Glutamatergic neuron (in vitro differentiated cells): ENCODE results near the gene TAPBP. TPM values are rescaled to one million over a fixed set of nuclear protein-coding genes. Genes with fewer than 3 reads are reported as not detected.
A peak's percentile ranks its signal among the peaks of the same experiment; 100 is the strongest.

Experiments used
- DNase-seq: peaks from one replicate; pipeline ENCODE4 v3.0.0; 2022
- H3K27ac Mint-ChIP-seq: one replicate; pipeline ENCODE4 v1.8.0; 2020; ENCODE audit warnings: mild to moderate bottlenecking, mixed read lengths, inconsistent platforms; ENCODE audit not compliant: unreplicated experiment
- H3K27me3 Mint-ChIP-seq: one replicate; pipeline ENCODE4 v1.8.0; 2020; ENCODE audit warnings: mild to moderate bottlenecking, moderate library complexity, mixed read lengths, inconsistent platforms; ENCODE audit not compliant: unreplicated experiment
- H3K36me3 Mint-ChIP-seq: one replicate; pipeline ENCODE4 v1.8.0; 2020; ENCODE audit warnings: mild to moderate bottlenecking, mixed read lengths, inconsistent platforms; ENCODE audit not compliant: unreplicated experiment
- H3K4me1 Mint-ChIP-seq: one replicate; pipeline ENCODE4 v1.8.0; 2020; ENCODE audit warnings: mild to moderate bottlenecking, low read depth, mixed read lengths, inconsistent platforms; ENCODE audit not compliant: unreplicated experiment
- H3K4me3 Mint-ChIP-seq: one replicate; pipeline ENCODE4 v1.8.0; 2020; ENCODE audit warnings: mild to moderate bottlenecking, mixed read lengths, inconsistent platforms; ENCODE audit not compliant: unreplicated experiment
- H3K9me3 Mint-ChIP-seq: one replicate; pipeline ENCODE4 v1.8.0; 2020; ENCODE audit warnings: mild to moderate bottlenecking, moderate library complexity, mixed read lengths, inconsistent platforms; ENCODE audit not compliant: unreplicated experiment
- total RNA-seq: library from RNA; stranded (reverse); fragmentation: NEBNext Ultra II Directional; extraction: Animal tissue kit (Norgen Biotek cat#: 25700); gene quantifications from one replicate; pipeline ENCODE4 v1.2.1, GENCODE V29; 2021; ENCODE audit not compliant: unreplicated experiment
- TF ChIP-seq, protein P1 (sequence below): fragments of 200-600 bp; sonication (generic); IDR thresholded peaks from one replicate; pipeline ENCODE4 v1.5.0; 2021; ENCODE audit not compliant: partially characterized antibody, unreplicated experiment

The TAPBP gene
- total RNA-seq, 1 donor from 2014 or later, result 4.7 TPM

DNA sequence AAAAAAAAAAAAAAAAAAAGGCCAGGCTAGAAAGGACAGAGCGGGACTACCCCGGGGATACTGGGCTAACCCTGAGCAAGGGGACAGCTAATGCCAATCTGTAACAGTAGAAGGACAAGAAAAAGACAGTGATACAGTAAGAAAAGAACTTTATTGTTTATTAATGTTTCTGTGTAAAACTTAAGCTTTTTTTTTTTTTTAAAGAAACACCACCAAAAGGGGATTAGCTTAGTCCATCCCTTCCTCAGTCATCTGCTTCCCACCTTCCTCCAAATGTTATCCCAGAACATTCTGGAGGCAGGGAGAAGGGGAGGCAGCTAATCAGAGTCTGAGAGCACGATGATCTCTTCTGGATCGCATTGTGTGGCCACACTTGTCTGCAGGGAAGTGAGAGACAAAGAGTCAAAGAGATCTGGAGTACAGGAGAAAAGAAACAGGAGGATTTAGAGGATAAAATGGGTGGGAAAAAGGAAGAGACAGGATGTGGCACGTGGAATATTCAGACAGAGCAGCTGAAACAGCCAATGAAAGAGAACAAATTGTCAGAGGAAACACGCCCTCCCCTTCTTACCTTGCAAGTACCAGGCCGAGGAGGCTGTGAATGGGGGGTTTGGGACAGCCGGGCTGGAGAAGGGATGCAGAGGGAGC, 4.7 kb upstream of the TAPBP start:
- TF ChIP-seq, protein P1, sequence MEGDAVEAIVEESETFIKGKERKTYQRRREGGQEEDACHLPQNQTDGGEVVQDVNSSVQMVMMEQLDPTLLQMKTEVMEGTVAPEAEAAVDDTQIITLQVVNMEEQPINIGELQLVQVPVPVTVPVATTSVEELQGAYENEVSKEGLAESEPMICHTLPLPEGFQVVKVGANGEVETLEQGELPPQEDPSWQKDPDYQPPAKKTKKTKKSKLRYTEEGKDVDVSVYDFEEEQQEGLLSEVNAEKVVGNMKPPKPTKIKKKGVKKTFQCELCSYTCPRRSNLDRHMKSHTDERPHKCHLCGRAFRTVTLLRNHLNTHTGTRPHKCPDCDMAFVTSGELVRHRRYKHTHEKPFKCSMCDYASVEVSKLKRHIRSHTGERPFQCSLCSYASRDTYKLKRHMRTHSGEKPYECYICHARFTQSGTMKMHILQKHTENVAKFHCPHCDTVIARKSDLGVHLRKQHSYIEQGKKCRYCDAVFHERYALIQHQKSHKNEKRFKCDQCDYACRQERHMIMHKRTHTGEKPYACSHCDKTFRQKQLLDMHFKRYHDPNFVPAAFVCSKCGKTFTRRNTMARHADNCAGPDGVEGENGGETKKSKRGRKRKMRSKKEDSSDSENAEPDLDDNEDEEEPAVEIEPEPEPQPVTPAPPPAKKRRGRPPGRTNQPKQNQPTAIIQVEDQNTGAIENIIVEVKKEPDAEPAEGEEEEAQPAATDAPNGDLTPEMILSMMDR, result no peak
- Mint-ChIP-seq H3K27me3 (peaks cover 21% of the 10 kb centered on the region), H3K9me3 (peaks cover 17% of the 10 kb centered on the region), H3K27ac (peak overlapping the region; percentile 87), H3K4me1 (peaks cover 23% of the 10 kb centered on the region), H3K36me3 (no peaks in the 10 kb centered on the region), H3K4me3 (peak overlapping the region; percentile 92)
- DNase-seq, result no peak

DNA sequence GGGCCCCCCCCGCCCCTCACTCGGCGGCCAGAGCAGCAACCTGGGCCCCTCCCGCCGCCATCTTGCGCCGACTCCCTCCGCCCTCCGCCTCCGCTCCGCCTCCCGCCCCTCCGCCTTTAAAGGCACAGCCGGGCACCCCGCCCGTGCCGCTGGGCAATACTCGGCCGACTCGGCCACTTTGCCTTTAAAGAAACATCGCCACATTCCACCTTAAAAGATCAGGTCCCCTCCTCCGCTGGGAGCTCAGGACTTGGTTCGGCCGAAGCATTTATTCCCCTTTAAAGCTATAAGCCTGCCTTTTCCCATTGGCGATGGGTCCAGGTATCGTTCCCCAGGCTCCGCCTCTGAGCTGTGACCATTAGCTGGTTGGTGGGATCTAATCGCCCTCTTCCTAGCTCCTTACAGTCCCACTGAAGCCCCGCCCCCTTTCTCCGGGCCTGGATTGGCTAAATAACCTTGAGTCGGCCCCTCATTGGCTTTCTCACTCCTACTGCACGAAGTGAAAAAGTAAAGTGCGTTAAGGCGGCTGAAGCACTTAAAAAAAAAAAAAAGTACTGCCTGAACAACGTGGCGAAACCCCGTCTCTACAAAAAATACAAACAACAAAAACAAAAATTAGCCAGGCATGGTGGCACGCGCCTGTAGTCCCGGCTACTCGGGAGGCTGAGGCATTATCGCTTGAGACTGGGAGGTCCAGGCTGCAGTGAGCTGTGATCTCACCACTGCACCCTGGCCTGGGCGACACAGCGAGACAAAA, 4.0 kb upstream of the TAPBP start, which contains the start of gene ZBTB22:
ZBTB22 (minus strand) TSS at position 76 of the 757 bp plus-strand sequence. CDS start 828 bp downstream, outside the sequence.
- Mint-ChIP-seq H3K36me3 (no peaks in the 10 kb centered on the region), H3K27ac (peak within 1 kb of the TSS; percentile 87), H3K4me1 (peaks cover 24% of the 10 kb centered on the region), H3K27me3 (peaks cover 14% of the 10 kb centered on the region), H3K4me3 (peak within 1 kb of the TSS; percentile 92), H3K9me3 (peaks cover 15% of the 10 kb centered on the region)
- TF ChIP-seq, protein P1, result no peak
- peak; percentile 99 for DNase-seq

GRCh38 chr6:33317419-33317668, 3.5 kb upstream of the TAPBP start:
- no peaks in the 10 kb centered on the region for H3K36me3 Mint-ChIP-seq
- H3K4me1 Mint-ChIP-seq, result peaks cover 23% of the 10 kb centered on the region
- peak overlapping the region; percentile 33 for H3K27ac Mint-ChIP-seq
- peaks cover 10% of the 10 kb centered on the region for H3K27me3 Mint-ChIP-seq
- TF ChIP-seq, protein P1, result no peak
- H3K9me3 Mint-ChIP-seq, result peaks cover 15% of the 10 kb centered on the region
- DNase-seq, result no peak
- peak overlapping the region; percentile 81 for H3K4me3 Mint-ChIP-seq

GRCh38 chr6:33316603-33317418, 2.9 kb upstream of the TAPBP start:
- TF ChIP-seq, protein P1, result no peak
- no peak for DNase-seq
- Mint-ChIP-seq H3K27me3 (peaks cover 9% of the 10 kb centered on the region), H3K27ac (peak overlapping the region; percentile 33), H3K4me3 (peak overlapping the region; percentile 81), H3K9me3 (peaks cover 15% of the 10 kb centered on the region), H3K36me3 (no peaks in the 10 kb centered on the region), H3K4me1 (peaks cover 18% of the 10 kb centered on the region)
